Stimulated activated CD8-positive, alpha-beta memory T cell treated with anti-CD3 and anti-CD28 coated beads, Interleukin-7, amount 100 ng/mL, for 1 hour (primary cell): ENCODE data around the gene ZBTB42.
"Not testable (repeated sequence)": the region's sequence is repeated elsewhere in the genome, so short reads cannot be mapped to it uniquely, and the experiment has no call there.

Source experiments
- DNase-seq, 2 donors: peaks; one replicate each; pipeline ENCODE4 v3.0.0-alpha.2; 2020; ENCODE audit warnings: low read depth in 2 of 2

Gene ZBTB42

DNA sequence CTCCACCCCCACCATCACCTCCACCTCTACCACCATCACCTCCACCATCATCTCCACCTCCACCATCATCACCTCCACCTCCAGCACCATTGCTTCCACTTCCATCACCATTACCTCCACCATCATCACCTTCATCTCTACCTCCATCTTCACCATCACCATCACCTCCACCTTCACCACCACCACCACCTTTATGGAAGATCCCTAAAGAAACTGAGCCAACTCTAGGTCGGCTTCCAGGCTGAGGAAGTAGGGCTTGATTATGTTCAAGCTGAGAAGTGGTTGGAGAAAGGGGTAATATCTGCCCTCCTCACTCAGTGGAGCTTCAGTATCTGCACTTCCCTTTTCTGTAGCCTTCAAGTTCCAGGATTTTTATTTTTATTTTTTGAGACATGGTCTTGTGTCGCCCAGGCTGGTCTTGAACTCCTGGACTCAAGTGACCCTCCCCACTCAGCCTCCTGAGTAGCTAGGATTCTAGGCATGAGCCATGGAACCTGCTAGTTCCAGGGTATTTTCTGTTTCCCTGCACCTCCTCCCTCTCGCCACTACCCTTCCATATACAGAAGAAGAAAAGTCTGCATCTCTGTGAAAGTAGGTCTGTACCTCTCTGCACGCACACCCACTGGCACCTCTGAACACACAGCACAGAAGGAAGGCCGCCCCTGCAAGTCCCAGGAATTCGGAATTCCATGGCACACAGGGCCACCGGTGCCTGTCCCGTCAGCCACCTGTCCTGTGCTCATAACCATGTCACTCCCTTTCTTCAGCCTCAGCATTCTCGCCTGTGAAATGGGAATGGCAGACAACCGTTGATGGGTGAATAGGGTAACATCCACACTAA lies 5.9 kb downstream of the ZBTB42 start:
- no peak for DNase-seq

DNA sequence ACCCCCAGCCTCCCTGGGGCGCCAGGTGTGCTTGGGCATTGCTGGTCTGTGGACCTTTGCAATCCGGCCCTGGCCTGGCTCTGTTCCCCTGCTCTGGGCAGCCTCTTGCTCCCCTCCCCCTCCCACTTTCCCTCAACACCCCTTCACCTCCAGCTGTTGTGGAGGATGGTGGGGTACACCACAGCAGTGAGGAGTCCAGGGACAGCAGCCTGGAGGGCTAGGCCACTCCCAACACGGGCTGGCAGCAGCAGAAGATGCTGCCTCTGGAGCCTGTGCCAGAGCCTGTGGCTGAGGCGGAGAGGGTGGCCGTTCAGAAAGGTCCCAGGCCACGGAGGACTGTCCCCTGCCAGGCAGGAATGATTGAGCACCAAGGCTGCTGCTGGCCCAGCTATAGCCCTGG lies 7.6 kb downstream of the ZBTB42 start:
- no peak for DNase-seq

DNA sequence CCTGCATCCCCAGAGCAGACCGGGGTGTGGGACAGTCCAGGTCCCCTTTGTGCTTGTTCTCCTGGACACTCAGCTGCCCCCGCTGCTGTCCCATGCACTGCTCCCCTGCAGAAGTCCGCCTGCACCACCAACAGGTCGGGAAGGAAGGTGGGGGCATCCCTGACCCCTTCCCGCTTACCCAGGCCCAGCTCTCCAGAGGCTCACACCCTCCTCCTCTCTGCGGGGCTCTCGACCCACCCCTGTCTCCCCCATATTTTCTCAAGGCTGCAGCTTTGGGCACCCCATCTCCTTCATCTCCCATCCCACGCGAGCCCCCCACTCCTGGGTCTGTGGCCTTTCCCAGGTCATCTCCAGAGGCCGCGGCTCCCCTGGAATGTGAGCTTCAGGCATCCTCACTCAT lies 9.4 kb downstream of the ZBTB42 start:
- no peak for DNase-seq

DNA sequence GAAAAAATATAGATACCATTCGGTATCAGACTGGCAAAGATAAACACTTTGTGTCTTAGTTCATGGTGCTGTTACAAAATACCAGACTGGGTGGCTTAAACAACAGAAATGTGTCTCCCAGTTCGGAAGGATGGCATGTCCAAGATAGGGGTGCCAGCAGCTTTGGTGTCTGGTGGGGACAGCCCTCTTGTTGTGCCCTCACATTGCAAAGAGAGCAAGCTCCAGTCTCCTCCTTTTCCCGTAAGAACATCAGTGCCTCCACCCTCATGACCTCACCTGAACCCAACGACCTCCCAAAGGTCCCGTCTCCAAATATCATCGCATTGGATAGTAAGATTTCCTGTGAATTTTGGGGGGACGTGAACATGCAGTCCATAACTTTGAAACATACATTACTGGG lies 12.4 kb downstream of the ZBTB42 start:
- no peak for DNase-seq

DNA sequence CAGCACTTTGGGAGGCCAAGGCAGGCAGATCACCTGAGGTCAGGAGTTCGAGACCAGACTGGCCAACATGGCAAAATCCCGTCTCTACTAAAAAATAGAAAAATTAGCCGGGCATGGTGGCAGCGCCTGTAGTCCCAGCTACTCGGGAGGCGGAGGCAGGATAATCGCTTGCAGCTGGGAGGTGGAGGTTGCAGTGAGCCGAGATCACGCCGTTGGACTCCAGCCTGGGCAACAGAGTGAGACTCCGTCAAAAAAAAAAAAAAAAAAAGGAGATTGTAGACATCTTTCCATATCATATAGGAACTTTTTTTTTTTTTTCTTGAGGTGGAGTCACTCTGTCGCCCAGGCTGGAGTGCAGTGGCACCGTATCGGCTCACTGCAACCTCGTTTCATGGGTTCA lies 13.8 kb downstream of the ZBTB42 start:
- not testable (repeated sequence) for DNase-seq

DNA sequence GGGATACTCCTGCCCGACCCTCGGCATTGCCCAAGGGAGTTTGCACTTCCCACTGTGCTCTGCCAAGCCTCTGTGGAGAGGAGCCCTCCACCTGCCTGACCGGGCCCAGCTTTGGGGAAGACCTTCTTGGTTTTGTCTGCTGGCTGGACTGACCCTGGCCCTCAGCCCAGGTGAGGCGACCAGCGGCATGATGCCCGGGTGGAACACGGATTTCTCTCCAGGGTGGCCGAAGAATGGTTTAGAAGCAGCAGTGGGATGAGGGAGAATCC lies 15.6 kb downstream of the ZBTB42 start:
- no peak for DNase-seq

DNA sequence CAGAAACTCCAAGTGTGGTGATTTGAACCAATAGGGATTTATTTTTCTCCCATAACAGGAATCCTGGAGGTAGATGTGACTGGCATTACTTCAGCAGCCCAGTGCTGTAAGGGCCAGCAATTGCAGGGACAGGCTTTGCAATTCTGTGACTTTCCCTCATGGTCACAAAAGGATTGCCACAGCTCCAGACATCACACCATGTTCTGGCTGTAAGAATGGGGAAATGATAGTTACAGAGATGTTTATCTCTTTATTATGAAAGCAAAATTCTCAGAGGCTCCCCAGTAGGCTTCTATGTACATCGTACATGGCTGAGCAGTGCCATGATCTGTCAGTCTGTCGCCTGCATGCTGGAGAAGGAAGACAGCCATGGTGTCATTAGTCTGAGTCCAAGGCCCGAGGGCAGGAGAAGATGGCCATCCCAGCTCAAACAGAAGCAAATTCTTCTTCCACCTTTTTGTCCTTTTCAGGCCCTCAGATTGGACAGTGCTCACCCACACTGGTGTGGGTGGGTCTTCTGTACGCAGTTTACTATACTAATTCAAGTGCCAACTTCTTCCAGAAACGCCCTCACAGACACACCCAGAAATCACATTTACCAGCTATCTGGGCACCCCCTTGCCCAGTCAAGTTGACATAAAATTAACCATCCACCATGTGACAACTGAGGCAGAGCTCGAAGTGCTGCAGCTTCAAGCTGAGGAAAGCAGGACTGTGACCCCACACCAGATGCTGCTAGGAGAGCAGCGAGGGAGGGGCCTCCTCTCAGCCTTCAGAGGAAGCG lies 17.2 kb downstream of the ZBTB42 start:
- no peak for DNase-seq

DNA sequence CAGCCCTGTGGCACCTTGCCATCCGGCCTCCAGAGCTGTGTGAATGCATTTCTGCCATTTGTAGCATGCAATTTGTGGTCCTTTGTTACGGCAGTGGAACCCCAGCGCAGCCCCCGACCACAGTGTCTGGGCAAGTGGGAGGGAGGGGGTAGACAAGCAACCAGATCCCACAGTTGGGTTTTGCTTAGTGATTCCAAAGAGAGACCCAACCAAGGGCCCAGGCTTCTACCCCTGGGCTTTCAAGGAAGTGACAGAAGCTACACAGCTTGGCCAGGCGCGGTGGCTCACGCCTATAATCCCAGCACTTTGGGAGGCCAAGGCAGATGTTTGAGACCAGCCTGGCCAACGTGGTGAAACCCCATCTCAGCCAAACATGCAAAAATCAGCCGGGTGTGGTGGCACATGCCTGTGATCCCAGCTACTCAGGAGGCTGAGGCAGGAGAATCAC lies 17.8 kb downstream of the ZBTB42 start:
- DNase-seq = no peak

DNA sequence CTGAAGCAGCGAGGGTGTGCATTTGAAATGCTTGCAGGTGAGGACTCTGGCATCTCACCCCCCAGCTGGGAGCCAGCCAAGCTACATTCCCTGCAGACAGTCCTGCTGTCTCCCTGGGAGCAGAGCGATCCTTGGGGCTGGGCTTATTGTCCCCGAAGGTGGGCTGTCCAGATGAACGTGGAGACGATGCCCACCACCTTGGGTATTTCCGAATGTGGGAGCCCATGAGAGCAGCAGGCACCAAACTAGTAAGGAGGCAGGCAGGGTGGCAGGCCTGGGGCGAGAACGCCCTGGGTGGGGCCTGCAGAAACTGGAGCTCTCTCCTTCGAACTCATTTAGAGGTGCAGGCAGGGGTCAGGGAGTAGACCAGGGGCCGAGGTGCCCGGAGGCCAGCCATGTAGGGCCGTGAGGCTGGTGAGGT lies 18.5 kb downstream of the ZBTB42 start:
- DNase-seq = no peak

DNA sequence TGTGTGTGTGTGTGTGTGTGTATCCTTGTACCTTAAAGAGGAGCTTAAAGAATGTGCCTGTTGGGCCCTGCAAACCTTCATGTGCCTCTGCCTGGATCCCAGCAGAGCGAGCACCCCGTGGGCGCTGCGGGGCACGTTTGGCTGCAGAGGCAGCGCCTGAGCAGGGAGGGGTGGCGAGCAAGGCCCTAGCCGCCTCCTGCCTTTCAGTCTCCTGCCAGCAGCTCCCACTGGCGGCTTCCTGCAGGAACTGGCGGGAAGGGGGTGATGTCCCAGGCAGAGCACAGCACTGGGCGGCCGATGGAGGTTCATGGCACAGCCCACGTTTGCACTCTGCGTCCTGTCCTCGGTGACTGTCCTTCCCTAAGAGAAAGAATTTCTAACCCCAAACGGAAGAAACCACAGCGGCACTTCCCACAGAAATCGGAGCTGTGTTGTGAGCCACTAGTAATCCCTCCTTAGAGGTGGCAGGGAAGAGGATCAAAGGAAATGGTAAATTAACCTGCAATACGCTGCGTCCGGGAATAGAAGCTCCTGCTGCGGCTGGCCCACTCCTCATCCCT lies 19.8 kb downstream of the ZBTB42 start:
- no peak for DNase-seq

DNA sequence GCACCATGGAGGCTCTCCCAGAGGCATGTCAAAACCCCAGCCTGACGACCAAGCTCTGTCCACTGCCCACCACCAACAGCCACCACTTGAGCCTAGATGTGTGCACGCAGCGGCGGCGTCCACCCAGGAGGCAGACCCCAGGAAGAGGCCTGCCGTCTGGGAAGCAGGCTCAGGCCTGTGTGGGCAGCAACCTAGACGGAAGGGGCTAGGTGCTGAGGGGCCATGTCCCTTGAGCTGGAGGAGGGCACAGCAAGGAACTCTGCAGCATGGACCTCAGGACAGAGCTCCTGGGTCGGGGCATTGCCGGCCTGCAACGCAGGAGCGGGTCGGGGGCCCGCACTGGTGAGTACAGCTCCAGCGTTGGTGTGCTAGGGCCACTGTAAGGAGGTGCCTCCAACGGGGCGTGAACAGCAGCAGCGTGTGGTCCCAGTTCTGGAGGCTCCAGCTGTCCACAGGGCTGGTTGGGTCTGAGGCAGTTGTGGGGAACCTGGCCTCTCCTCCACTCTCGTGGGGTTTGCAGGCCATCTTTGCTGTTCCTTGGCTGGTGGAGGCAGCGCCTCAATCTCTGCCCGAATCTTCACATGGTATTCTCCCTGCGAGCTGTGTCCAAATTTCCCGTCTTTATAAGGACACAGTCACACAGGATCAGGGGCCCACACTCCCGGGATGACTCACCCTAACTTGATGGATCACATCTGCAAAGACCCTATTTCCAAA lies 20.5 kb downstream of the ZBTB42 start:
- DNase-seq = no peak

DNA sequence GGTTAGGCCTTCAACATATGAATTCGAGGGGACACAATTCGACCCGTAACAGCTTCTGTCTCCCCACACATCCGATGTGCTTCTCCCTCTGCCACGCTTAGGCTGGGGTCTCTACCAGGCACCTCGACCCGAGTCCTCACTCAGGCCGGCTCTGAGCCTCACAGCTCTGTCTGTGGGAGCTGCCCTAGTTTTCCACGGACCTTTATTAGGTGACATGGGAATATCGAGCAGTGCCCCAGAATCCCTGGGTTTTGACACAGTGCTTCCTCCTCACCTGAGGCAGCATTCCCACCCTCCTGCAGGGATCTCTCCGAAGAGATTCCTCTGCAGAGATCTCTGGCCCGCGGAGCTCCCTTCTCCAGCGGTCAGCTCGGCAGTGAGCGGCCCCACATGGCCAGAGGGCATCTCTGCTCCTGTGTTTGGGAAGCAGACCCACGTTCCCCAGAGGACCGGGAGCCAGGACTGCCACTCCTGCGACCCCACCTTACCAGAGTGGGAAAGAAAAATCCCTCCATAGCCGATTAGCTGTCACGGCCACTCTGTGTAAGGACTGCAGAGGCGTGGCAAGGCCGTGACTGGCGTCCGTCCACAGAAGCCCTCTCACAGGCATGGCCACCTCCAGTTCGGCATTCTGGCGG lies 21.2 kb downstream of the ZBTB42 start:
- DNase-seq = no peak

DNA sequence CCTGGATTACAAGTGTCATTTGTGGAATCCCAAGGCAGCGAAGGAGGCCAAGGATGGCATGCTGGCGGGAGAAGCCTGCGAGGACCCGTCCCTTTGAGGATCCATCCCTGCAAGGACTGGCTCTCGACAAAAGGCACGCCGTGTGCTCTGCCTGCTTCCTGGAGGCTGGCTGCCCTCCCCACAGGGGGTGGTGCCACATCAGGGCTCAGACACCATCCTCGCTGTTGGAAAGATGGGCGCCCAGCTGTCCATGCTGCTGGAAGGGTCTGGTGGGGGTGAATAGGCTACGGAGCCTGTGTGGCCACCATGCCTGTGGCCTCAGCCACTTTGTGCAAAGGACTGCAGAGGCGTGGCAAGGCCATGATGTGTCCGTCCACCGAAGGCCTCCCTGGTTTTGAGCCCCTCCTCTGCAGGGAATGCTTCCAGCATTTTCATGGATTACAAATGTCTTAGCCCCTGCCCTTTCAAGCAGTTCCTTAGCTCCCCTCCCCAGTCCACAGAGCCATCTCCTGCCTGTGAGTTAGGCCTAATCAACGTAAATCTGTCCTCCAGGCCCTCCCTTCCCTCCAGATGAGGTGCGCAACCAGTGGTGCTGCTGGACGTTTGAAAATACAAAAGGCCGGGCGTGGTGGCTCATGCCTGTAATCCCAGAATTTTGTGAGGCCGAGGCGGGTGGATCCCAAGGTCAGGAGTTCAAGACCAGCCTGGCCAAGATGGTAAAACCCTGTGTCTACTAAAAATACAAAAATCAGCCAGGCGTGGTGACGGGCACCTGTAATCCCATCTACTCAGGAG lies 22.1 kb downstream of the ZBTB42 start:
- DNase-seq = no peak

DNA sequence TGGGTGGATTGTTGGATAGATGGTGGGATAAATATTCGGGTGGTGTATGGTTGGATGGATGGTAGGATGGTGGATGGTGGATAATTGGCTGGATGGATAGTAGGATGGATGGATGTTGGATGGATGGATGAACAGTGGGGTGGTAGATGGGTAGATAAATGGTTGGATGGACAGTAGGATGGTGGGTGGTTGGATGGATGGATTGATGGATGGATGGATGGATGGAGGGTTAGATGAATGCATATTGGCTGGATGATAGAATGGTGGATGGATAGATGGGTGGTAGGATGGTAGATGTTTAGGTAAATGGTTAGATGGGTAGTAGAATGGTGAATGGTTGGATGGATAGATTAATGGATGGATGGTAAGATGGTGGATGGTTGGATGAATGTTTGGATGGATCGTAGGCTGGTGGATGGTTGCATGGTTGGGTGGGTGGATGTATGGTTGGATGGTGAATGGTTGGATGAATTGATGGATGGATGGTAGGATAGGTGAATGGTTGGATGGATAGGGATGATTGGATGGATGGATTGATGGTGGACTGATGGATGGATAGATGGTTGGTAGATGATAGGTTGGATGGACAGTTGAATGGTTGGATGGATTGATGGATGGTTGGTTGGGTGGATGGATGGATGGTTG lies 23.6 kb downstream of the ZBTB42 start:
- DNase-seq = no peak

DNA sequence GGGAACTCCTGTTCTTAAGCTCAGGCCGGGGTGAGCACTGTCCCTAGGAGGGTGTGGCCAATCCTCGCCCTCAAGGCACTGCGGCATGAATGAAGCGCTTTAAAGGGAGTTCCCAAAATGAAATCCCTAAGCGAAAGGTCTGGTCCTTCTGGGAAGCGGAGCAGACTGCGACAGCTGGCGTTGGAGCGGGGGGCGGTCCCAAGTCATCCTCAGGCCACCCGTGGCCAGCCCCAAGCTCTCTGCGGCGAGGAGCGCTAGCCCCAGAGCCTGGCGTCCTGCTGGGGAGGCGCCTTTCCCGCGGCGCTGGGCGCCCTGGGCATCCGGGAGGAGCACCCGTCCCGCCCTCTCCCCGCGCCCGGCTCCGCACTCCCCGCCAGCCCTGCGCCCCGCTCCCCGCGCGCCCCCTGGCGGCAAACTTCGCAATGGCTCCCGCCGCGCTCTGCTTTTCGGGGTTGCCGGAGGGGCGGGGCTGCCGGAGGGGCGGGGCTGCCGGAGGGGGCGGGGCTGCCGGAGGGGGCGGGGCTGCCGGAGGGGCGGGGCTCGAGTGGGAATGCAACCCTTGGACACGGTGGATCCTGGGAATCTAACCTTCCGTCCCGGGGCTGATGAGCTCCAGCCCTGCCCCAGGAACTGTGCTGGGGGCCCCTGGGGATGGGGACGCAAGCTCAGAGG lies 25.4 kb downstream of the ZBTB42 start:
- peak; percentile 93 to 96 for DNase-seq

DNA sequence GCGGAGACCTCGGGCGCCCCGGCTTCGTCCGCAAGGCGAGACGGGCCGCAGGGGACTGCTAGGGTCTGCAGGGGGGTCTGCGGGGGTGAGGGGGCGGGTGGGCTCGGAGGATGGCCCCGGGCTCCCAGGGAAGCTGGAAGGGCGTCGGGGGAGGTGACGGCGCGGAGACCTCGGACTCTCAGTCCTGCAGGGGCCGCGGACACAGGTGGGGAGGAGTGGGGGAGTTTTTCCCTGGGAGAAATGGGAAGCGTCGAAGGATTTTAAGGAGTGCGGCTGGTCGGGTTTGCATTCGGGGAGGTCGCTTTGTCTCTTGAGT lies 25.9 kb downstream of the ZBTB42 start:
- no peak for DNase-seq

DNA sequence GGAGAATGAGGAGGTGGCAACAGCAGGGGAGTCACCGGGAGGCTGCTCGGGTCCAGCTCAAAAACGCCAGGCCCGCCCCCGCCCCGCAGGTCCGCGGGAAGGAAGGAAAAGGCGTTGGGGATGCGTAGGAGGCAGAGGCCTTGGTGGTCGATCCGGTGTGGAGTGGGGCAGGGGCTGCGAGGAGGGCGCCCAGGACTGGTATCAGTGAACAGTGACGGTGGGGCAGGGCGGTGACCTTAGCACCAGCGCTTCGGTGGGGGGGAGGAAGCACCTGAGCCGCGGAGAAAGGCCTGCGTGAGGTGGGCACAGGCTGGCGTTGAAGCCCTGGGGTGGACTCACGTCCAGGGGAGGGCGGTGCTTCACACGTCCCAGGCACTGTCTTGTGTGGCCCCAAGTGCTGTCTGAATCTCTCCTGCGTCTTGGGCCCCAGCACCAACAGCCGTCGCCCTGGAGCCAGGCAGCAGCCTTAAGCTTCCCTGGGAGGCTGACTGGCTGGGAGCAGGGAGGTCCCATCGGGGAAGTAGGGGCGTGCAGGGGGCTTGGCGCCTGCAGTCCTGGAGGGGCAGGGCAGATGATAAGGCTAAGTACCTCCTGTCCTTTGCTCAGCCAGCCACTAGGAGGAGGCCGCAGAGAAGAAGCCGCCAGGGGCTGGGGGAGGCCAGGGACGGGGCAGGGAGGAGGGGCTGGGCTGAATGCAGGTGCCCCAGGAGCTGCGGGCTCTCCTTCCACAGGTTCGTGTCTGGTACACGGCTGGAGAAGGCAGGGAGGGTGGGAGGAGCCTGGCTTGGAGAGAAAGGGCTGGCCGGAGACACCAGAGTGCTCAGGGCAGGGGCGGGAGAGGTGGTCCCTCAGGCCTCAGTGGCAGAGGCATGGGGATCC lies 26.5 kb downstream of the ZBTB42 start:
- DNase-seq = no peak

DNA sequence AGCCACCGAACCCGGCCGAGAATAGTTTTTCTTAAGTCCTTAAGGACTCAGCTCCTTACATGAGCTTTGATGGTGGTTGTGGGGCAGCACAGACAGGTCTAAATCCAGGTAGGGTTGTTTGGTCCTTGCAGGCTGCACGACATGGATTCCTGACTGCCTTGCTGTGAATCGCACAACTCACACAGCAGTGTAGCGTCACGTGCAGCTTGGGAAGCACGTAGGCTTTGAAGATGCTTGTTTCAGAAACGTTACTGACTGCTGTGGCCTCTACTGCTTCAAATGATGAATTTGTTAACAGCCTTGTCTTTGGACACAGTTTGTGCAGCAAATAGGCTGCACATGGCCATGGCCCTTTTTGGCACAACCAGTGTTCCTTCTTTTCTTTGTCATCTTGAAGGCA lies 29.9 kb downstream of the ZBTB42 start:
- no peak for DNase-seq
